ENCODE results near the gene UNC5A. TPM values are rescaled to one million over a fixed set of nuclear protein-coding genes. Genes with fewer than 3 reads are reported as not detected.

The UNC5A gene
- total RNA-seq, 2 experiments from 2014 or later, result not detected

- Mint-ChIP-seq H3K4me3 (no peak overlapping the region), H3K27ac (no peak overlapping the region), H3K36me3 (ENCODE audit: low read depth) (no peaks in the 10 kb centered on the region), H3K4me1 (ENCODE audit: low read depth) (peaks cover 8% of the 10 kb centered on the region), H3K9me3 (ENCODE audit: insufficient read depth) (no peaks in the 10 kb centered on the region), H3K27me3 (ENCODE audit: low read depth) (peaks cover 3% of the 10 kb centered on the region)
- ATAC-seq, result no peak
- DNase-seq, result no peak
- POLR2A ChIA-PET, result no interaction called here
- CTCF ChIA-PET, result no interaction called here
These were observed 74.2 kb downstream of the UNC5A start for GRCh38 chr5:176884571-176884890.

- DNase-seq (no peak), ATAC-seq (no peak)
- Mint-ChIP-seq H3K27ac (no peak overlapping the region), H3K4me3 (no peak overlapping the region), H3K36me3 (ENCODE audit: low read depth) (no peaks in the 10 kb centered on the region), H3K4me1 (ENCODE audit: low read depth) (peaks cover 8% of the 10 kb centered on the region), H3K27me3 (ENCODE audit: low read depth) (peaks cover 5% of the 10 kb centered on the region), H3K9me3 (ENCODE audit: insufficient read depth) (no peaks in the 10 kb centered on the region)
- ChIA-PET CTCF (no interaction called here), POLR2A (interaction anchor here (0.6 to 0.7 kb wide), 2 partner anchors 15 to 100 kb away, joined by 3 to 4 read pairs; no protein-coding TSS in a partner anchor)
These were observed 76.2 kb downstream of the UNC5A start for GRCh38 chr5:176886336-176887251.

- no peak overlapping the region for H3K4me3 Mint-ChIP-seq
- H3K27ac Mint-ChIP-seq, result no peak overlapping the region
- ATAC-seq, result no peak
- no peaks in the 10 kb centered on the region for H3K36me3 Mint-ChIP-seq (ENCODE audit: low read depth)
- H3K27me3 Mint-ChIP-seq (ENCODE audit: low read depth), result peaks cover 11% of the 10 kb centered on the region
- peaks cover 8% of the 10 kb centered on the region for H3K4me1 Mint-ChIP-seq (ENCODE audit: low read depth)
- DNase-seq, result no peak
- CTCF ChIA-PET, result no interaction called here
- no peaks in the 10 kb centered on the region for H3K9me3 Mint-ChIP-seq (ENCODE audit: insufficient read depth)
- POLR2A ChIA-PET, result no interaction called here
These were observed 77.0 kb downstream of the UNC5A start for GRCh38 chr5:176887252-176887849.

GRCh38 chr5:176888016-176888864 lies 77.9 kb downstream of the UNC5A start:
- peaks cover 8% of the 10 kb centered on the region for H3K4me1 Mint-ChIP-seq (ENCODE audit: low read depth)
- H3K27ac Mint-ChIP-seq, result no peak overlapping the region
- DNase-seq (no peak), ATAC-seq (no peak)
- ChIA-PET POLR2A (no interaction called here), CTCF (no interaction called here)
- no peak overlapping the region for H3K4me3 Mint-ChIP-seq
- H3K27me3 Mint-ChIP-seq (ENCODE audit: low read depth), result peaks cover 11% of the 10 kb centered on the region
- no peaks in the 10 kb centered on the region for H3K9me3 Mint-ChIP-seq (ENCODE audit: insufficient read depth)
- no peaks in the 10 kb centered on the region for H3K36me3 Mint-ChIP-seq (ENCODE audit: low read depth)

GRCh38 chr5:176888865-176889165 lies 78.5 kb downstream of the UNC5A start:
- no peaks in the 10 kb centered on the region for H3K9me3 Mint-ChIP-seq (ENCODE audit: insufficient read depth)
- CTCF ChIA-PET, result no interaction called here

GRCh38 chr5:176889321-176890280 lies 79.2 kb downstream of the UNC5A start:
- CTCF ChIA-PET, result no interaction called here
- Mint-ChIP-seq H3K36me3 (ENCODE audit: low read depth) (no peaks in the 10 kb centered on the region), H3K9me3 (ENCODE audit: insufficient read depth) (no peaks in the 10 kb centered on the region), H3K27me3 (ENCODE audit: low read depth) (peaks cover 14% of the 10 kb centered on the region), H3K4me1 (ENCODE audit: low read depth) (peaks cover 6% of the 10 kb centered on the region), H3K4me3 (no peak overlapping the region), H3K27ac (no peak overlapping the region)
- ATAC-seq, result no peak
- no peak for DNase-seq
- POLR2A ChIA-PET, result no interaction called here

More at GRCh38 chr5:176888865-176889165, 78.5 kb downstream of the UNC5A start:
- DNase-seq, result no peak
- Mint-ChIP-seq H3K27me3 (ENCODE audit: low read depth) (peaks cover 11% of the 10 kb centered on the region), H3K27ac (no peak overlapping the region), H3K36me3 (ENCODE audit: low read depth) (no peaks in the 10 kb centered on the region), H3K4me3 (no peak overlapping the region), H3K4me1 (ENCODE audit: low read depth) (peaks cover 8% of the 10 kb centered on the region)
- no peak for ATAC-seq
- POLR2A ChIA-PET, result no interaction called here

GRCh38 chr5:176890455-176891330 lies 80.3 kb downstream of the UNC5A start:
- no peak for ATAC-seq
- no peak for DNase-seq
- POLR2A ChIA-PET, result no interaction called here
- Mint-ChIP-seq H3K9me3 (ENCODE audit: insufficient read depth) (no peaks in the 10 kb centered on the region), H3K4me3 (no peak overlapping the region), H3K27me3 (ENCODE audit: low read depth) (peaks cover 14% of the 10 kb centered on the region), H3K4me1 (ENCODE audit: low read depth) (peaks cover 4% of the 10 kb centered on the region), H3K27ac (no peak overlapping the region), H3K36me3 (ENCODE audit: low read depth) (no peaks in the 10 kb centered on the region)
- CTCF ChIA-PET, result no interaction called here

- Mint-ChIP-seq H3K9me3 (ENCODE audit: insufficient read depth) (no peaks in the 10 kb centered on the region), H3K4me3 (no peak overlapping the region), H3K36me3 (ENCODE audit: low read depth) (no peaks in the 10 kb centered on the region), H3K27me3 (ENCODE audit: low read depth) (peaks cover 10% of the 10 kb centered on the region), H3K27ac (no peak overlapping the region), H3K4me1 (ENCODE audit: low read depth) (peaks cover 12% of the 10 kb centered on the region)
- ChIA-PET POLR2A (no interaction called here), CTCF (no interaction called here)
- DNase-seq (no peak), ATAC-seq (no peak)
These were observed 81.1 kb downstream of the UNC5A start for GRCh38 chr5:176891331-176891958.

GRCh38 chr5:176892663-176893062 lies 82.3 kb downstream of the UNC5A start:
- Mint-ChIP-seq H3K27ac (no peak overlapping the region), H3K36me3 (ENCODE audit: low read depth) (no peaks in the 10 kb centered on the region), H3K9me3 (ENCODE audit: insufficient read depth) (no peaks in the 10 kb centered on the region), H3K4me1 (ENCODE audit: low read depth) (peaks cover 20% of the 10 kb centered on the region), H3K4me3 (no peak overlapping the region), H3K27me3 (ENCODE audit: low read depth) (peaks cover 14% of the 10 kb centered on the region)
- CTCF ChIA-PET, result no interaction called here
- ATAC-seq (no peak), DNase-seq (no peak)
- POLR2A ChIA-PET, result interaction anchor here (0.6 kb wide), 1 partner anchor 93 kb away, joined by 4 read pairs; no protein-coding TSS in a partner anchor

GRCh38 chr5:176894298-176894697 lies 83.9 kb downstream of the UNC5A start:
- no peak for DNase-seq
- CTCF ChIA-PET, result interaction anchor here (2.0 kb wide), 1 partner anchor 234 kb away, joined by 5 read pairs; no protein-coding TSS in a partner anchor
- Mint-ChIP-seq H3K27me3 (ENCODE audit: low read depth) (peaks cover 18% of the 10 kb centered on the region), H3K4me1 (ENCODE audit: low read depth) (peaks cover 24% of the 10 kb centered on the region), H3K36me3 (ENCODE audit: low read depth) (no peaks in the 10 kb centered on the region), H3K4me3 (no peak overlapping the region), H3K9me3 (ENCODE audit: insufficient read depth) (no peaks in the 10 kb centered on the region), H3K27ac (no peak overlapping the region)
- no peak for ATAC-seq
- POLR2A ChIA-PET, result no interaction called here
